Measurements from ENCODE around the gene BAMBI.

Gene BAMBI

GRCh38 chr10:28674782-28675181, 2.5 kb upstream of the BAMBI start:
- Histone ChIP-seq H2BK5ac (ENCODE audit: low read depth, low read length, poor library complexity, severe bottlenecking) (no peak overlapping the region), H2BK120ac (ENCODE audit: low read depth, low read length) (no peak overlapping the region), H3K4me3 (ENCODE audit: insufficient read depth in 1 of 2, low read depth in 1 of 2, low read length in 2 of 2) (no peak overlapping the region)

GRCh38 chr10:28676326-28676967, 874 bp upstream of the BAMBI start:
- Histone ChIP-seq H4K8ac (ENCODE audit: low read length) (no peak overlapping the region), H3K4me3 (ENCODE audit: insufficient read depth in 1 of 2, low read depth in 1 of 2, low read length in 2 of 2) (peak overlapping the region; percentile 58 to 65), H3K23ac (ENCODE audit: low read length in 2 of 2) (peak overlapping the region in 1 of 2 experiments; percentile 87), H2BK12ac (ENCODE audit: low read length in 2 of 2) (peak overlapping the region; percentile 38 to 96), H2BK120ac (ENCODE audit: low read depth, low read length) (peak overlapping the region; percentile 0), H3K4me1 (ENCODE audit: control insufficient read depth, insufficient read depth, low read depth, low read length) (peaks cover 12% of the 10 kb centered on the region), H3K9ac (ENCODE audit: low read length) (peak overlapping the region; percentile 49), H3K14ac (ENCODE audit: low read length in 2 of 2) (no peak overlapping the region), H2AFZ (ENCODE audit: low read depth, low read length) (peak overlapping the region; percentile 93), H2AK5ac (ENCODE audit: low read length, severe bottlenecking) (no peak overlapping the region), H3K79me1 (replicated peaks; ENCODE audit: low read length, poor library complexity, severe bottlenecking) (peaks cover 10% of the 10 kb centered on the region), H3K18ac (ENCODE audit: low read depth in 1 of 2, low read length in 2 of 2) (peak overlapping the region; percentile 90 to 94), H2BK5ac (ENCODE audit: low read depth, low read length, poor library complexity, severe bottlenecking) (peak overlapping the region; percentile 74), H2BK15ac (ENCODE audit: low read depth, poor library complexity, severe bottlenecking) (peak overlapping the region; percentile 55), H3K9me3 (ENCODE audit: control insufficient read depth, low read length) (no peaks in the 10 kb centered on the region), H4K91ac (ENCODE audit: low read length) (no peak overlapping the region), H3K27ac (ENCODE audit: low read length, poor library complexity, severe bottlenecking) (no peak overlapping the region), H3K4ac (ENCODE audit: low read depth in 1 of 2, low read length in 2 of 2) (peak overlapping the region in 1 of 2 experiments; percentile 97), H3K4me2 (ENCODE audit: low read length, poor library complexity, severe bottlenecking) (peak overlapping the region; percentile 98), H3K27me3 (ENCODE audit: control insufficient read depth in 1 of 2, insufficient read depth in 1 of 2, low read length in 2 of 2) (peaks cover 28 to 65% of the 10 kb centered on the region in 2 experiments), H3K36me3 (ENCODE audit: control insufficient read depth in 1 of 2, insufficient read depth in 2 of 2, low read depth in 1 of 2, low read length in 2 of 2) (no peaks in the 10 kb centered on the region)
- peak; percentile 54 for DNase-seq
- WGBS = under 1% methylated on average over 23 of the region's 25 CpGs

More at GRCh38 chr10:28674782-28675181, 2.5 kb upstream of the BAMBI start:
- Histone ChIP-seq H3K4me1 (ENCODE audit: control insufficient read depth, insufficient read depth, low read depth, low read length) (peaks cover 9% of the 10 kb centered on the region), H2AK5ac (ENCODE audit: low read length, severe bottlenecking) (no peak overlapping the region), H3K18ac (ENCODE audit: low read depth in 1 of 2, low read length in 2 of 2) (no peak overlapping the region), H3K4ac (ENCODE audit: low read depth in 1 of 2, low read length in 2 of 2) (no peak overlapping the region), H3K14ac (ENCODE audit: low read length in 2 of 2) (no peak overlapping the region), H2AFZ (ENCODE audit: low read depth, low read length) (no peak overlapping the region), H3K27me3 (ENCODE audit: control insufficient read depth in 1 of 2, insufficient read depth in 1 of 2, low read length in 2 of 2) (peaks cover 30 to 71% of the 10 kb centered on the region in 2 experiments), H2BK12ac (ENCODE audit: low read length in 2 of 2) (no peak overlapping the region), H3K4me2 (ENCODE audit: low read length, poor library complexity, severe bottlenecking) (no peak overlapping the region), H4K8ac (ENCODE audit: low read length) (no peak overlapping the region), H3K9me3 (ENCODE audit: control insufficient read depth, low read length) (peaks cover 1% of the 10 kb centered on the region), H2BK15ac (ENCODE audit: low read depth, poor library complexity, severe bottlenecking) (no peak overlapping the region), H3K36me3 (ENCODE audit: control insufficient read depth in 1 of 2, insufficient read depth in 2 of 2, low read depth in 1 of 2, low read length in 2 of 2) (no peaks in the 10 kb centered on the region), H4K91ac (ENCODE audit: low read length) (no peak overlapping the region), H3K23ac (ENCODE audit: low read length in 2 of 2) (no peak overlapping the region), H3K27ac (ENCODE audit: low read length, poor library complexity, severe bottlenecking) (no peak overlapping the region), H3K79me1 (replicated peaks; ENCODE audit: low read length, poor library complexity, severe bottlenecking) (peaks cover 4% of the 10 kb centered on the region), H3K9ac (ENCODE audit: low read length) (no peak overlapping the region)
- 96% methylated on average over 3 of the region's 3 CpGs for WGBS
- no peak for DNase-seq

- Histone ChIP-seq H3K4me2 (ENCODE audit: low read length, poor library complexity, severe bottlenecking) (peak overlapping the region; percentile 98), H2BK12ac (ENCODE audit: low read length in 2 of 2) (peak overlapping the region in 1 of 2 experiments; percentile 67), H3K14ac (ENCODE audit: low read length in 2 of 2) (peak overlapping the region; percentile 90 to 99), H3K79me1 (replicated peaks; ENCODE audit: low read length, poor library complexity, severe bottlenecking) (peaks cover 10% of the 10 kb centered on the region), H3K36me3 (ENCODE audit: control insufficient read depth in 1 of 2, insufficient read depth in 2 of 2, low read depth in 1 of 2, low read length in 2 of 2) (peaks cover 4 to 8% of the 10 kb centered on the region in 2 experiments), H4K8ac (ENCODE audit: low read length) (peak overlapping the region; percentile 77), H2AFZ (ENCODE audit: low read depth, low read length) (no peak overlapping the region), H3K27ac (ENCODE audit: low read length, poor library complexity, severe bottlenecking) (no peak overlapping the region), H2BK5ac (ENCODE audit: low read depth, low read length, poor library complexity, severe bottlenecking) (no peak overlapping the region), H3K9me3 (ENCODE audit: control insufficient read depth, low read length) (no peaks in the 10 kb centered on the region), H3K9ac (ENCODE audit: low read length) (peak overlapping the region; percentile 81), H3K4ac (ENCODE audit: low read depth in 1 of 2, low read length in 2 of 2) (peak overlapping the region; percentile 93 to 96), H2BK15ac (ENCODE audit: low read depth, poor library complexity, severe bottlenecking) (peak overlapping the region; percentile 40), H3K27me3 (ENCODE audit: control insufficient read depth in 1 of 2, insufficient read depth in 1 of 2, low read length in 2 of 2) (peaks cover 21 to 50% of the 10 kb centered on the region in 2 experiments), H3K4me3 (ENCODE audit: insufficient read depth in 1 of 2, low read depth in 1 of 2, low read length in 2 of 2) (peak overlapping the region; percentile 78 to 82), H2BK120ac (ENCODE audit: low read depth, low read length) (peak overlapping the region; percentile 64), H3K4me1 (ENCODE audit: control insufficient read depth, insufficient read depth, low read depth, low read length) (peaks cover 12% of the 10 kb centered on the region), H4K91ac (ENCODE audit: low read length) (peak overlapping the region; percentile 83), H3K23ac (ENCODE audit: low read length in 2 of 2) (peak overlapping the region; percentile 90 to 100), H2AK5ac (ENCODE audit: low read length, severe bottlenecking) (no peak overlapping the region), H3K18ac (ENCODE audit: low read depth in 1 of 2, low read length in 2 of 2) (peak overlapping the region; percentile 98)
- under 1% methylated on average over 53 of the region's 54 CpGs for WGBS
- DNase-seq = peak; percentile 37
Observed at GRCh38 chr10:28677888-28678686, 766 bp downstream of the BAMBI start.
